GM12891 (cell line): ENCODE measurements around the gene APC2.

ENCODE experiments used
- POLR2A ChIP-seq: IDR thresholded peaks from 2 replicates; pipeline ENCODE4 v1.6.1; 2011; ENCODE audit warnings: low read depth, low read length, control low read depth
- POLR2AphosphoS5 ChIP-seq: IDR thresholded peaks from 2 replicates; pipeline ENCODE4 v1.6.1; 2011; ENCODE audit warnings: low read depth, low read length, control low read depth
- TAF1 ChIP-seq: IDR thresholded peaks from 2 replicates; pipeline ENCODE4 v1.6.1; 2011; ENCODE audit warnings: low read depth, low read length, control low read depth

- TF ChIP-seq TAF1 (peak; percentile 100), POLR2AphosphoS5 (peak; percentile 99), POLR2A (peak; percentile 99)
Measured at GRCh38 chr19:1438035-1438932, 11.6 kb upstream of the APC2 start, which contains the start of gene RPS15.
